Stomach (tissue), 4 donors: Measurements from ENCODE around the gene PIP4K2A.

Experiments used
- POLR2A ChIP-seq, 4 donors: fragments of 450-650 bp; IDR thresholded peaks; one replicate each; pipeline ENCODE4 v1.6.1; 2016; ENCODE audit warnings: antibody characterized with exemption in 4 of 4, control low read depth in 2 of 4, mild to moderate bottlenecking in 1 of 4, moderate library complexity in 1 of 4
- POLR2AphosphoS5 ChIP-seq, 3 donors: sonication (generic); formaldehyde crosslinking; IDR thresholded peaks; one replicate each; pipeline ENCODE4 v1.6.1; 2016; ENCODE audit warnings: antibody characterized with exemption in 3 of 3
- TF ChIP-seq, protein P1 (sequence below), 7 experiments: fragments of 450-650 bp in 4 of 7; fragments of 200-600 bp in 3 of 7; sonication (generic) in 3 of 7; IDR thresholded peaks; one replicate each; pipeline ENCODE4 v1.5.1; 2016 to 2019; ENCODE audit warnings: antibody characterized with exemption in 7 of 7, control low read depth in 2 of 7, mild to moderate bottlenecking in 1 of 7

DNA sequence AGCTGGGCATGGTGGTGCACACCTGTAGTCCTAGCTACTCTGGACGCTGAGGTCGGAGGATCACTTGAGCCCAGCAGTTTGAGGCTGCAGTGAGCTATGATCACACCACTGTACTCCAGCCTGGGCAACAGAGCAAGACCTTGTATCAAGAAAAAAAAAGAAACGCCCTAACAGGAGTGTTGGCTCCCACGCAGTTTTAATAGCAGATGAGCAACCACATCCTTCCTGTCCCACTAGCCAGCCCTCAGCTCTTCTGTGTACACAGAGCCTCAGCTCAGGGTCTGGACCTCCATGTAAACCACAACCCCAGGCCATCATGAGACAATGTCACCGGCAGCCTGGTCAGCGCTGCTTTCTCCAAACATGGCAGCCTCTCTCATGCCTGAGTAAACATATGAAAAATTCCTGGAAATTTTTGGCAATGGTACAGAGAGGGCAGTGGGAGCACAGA lies 108.2 kb downstream of the PIP4K2A start:
- TF ChIP-seq POLR2AphosphoS5 (IDR thresholded peaks at IDR 0.05) (peak in 1 of 3 donors; percentile 15), POLR2A (IDR thresholded peaks at IDR 0.05) (no peak)
- TF ChIP-seq, protein P1, sequence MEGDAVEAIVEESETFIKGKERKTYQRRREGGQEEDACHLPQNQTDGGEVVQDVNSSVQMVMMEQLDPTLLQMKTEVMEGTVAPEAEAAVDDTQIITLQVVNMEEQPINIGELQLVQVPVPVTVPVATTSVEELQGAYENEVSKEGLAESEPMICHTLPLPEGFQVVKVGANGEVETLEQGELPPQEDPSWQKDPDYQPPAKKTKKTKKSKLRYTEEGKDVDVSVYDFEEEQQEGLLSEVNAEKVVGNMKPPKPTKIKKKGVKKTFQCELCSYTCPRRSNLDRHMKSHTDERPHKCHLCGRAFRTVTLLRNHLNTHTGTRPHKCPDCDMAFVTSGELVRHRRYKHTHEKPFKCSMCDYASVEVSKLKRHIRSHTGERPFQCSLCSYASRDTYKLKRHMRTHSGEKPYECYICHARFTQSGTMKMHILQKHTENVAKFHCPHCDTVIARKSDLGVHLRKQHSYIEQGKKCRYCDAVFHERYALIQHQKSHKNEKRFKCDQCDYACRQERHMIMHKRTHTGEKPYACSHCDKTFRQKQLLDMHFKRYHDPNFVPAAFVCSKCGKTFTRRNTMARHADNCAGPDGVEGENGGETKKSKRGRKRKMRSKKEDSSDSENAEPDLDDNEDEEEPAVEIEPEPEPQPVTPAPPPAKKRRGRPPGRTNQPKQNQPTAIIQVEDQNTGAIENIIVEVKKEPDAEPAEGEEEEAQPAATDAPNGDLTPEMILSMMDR (IDR thresholded peaks at IDR 0.05): no peak
